Fibroblast of upper back skin (primary cell): Measurements from ENCODE around the gene HRG.

ENCODE experiments used
- DNase-seq: peaks from one replicate; pipeline ENCODE4 v3.0.0-alpha.2; 2013

Gene HRG

GRCh38 chr3:186638259-186638658 is 27.6 kb upstream of the HRG start:
- no peak for DNase-seq

- no peak for DNase-seq
These were observed 25.9 kb upstream of the HRG start, which contains the start of gene FETUB for GRCh38 chr3:186639778-186640472. Gene FETUB, plus strand, starts transcription at chr3:186640399. Its CDS starts 62 bp downstream, at chr3:186640461.

- DNase-seq: peak; percentile 4
These were observed 25.4 kb upstream of the HRG start for GRCh38 chr3:186640473-186640818.

GRCh38 chr3:186640929-186641328 is 24.9 kb upstream of the HRG start:
- no peak for DNase-seq

GRCh38 chr3:186642014-186642413 is 23.8 kb upstream of the HRG start:
- DNase-seq: no peak

DNA sequence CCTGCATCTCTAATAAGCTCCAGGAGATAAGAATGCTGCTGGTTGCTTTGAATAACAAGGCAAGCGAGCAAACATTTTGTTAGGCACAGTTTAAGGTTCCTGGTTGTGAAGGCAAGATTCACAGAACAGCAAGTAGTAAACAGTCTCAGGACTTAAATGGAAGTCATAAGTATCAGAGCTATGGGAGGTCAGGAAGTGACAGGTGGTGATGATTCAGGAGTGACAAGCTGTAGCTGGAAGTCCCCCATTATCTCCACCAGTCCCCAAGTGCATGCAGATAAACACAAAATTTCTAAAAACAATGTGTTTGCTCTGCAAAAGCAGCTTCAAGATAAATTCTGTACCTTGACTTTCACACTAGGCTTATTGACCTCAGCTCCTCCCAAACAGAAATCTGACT is 22.3 kb upstream of the HRG start:
- no peak for DNase-seq

GRCh38 chr3:186644683-186645082 is 21.1 kb upstream of the HRG start:
- no peak for DNase-seq

GRCh38 chr3:186646106-186646505 is 19.7 kb upstream of the HRG start:
- DNase-seq: no peak

DNA sequence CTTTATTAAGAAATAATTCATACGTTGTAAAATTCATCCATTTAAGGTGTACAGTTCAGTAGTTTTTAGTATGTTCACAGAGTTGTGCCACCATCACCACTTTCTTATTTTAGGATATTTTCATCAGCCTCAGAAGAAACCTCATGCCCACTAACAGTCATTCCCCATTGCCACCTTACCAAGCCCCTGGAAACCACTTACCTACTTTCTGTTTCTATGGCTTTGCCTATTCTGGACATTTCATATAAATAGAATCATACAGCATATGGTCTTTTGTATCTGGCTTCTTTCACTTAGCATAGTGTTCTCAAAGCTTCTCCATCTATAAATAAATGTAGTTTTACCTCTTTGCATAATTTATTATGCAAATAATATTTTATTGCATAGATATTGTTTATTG is 19.0 kb upstream of the HRG start:
- DNase-seq: no peak

- no peak for DNase-seq
These were observed 17.0 kb upstream of the HRG start for GRCh38 chr3:186648851-186649250.

- no peak for DNase-seq
These were observed 14.1 kb upstream of the HRG start for GRCh38 chr3:186651678-186652215.

DNA sequence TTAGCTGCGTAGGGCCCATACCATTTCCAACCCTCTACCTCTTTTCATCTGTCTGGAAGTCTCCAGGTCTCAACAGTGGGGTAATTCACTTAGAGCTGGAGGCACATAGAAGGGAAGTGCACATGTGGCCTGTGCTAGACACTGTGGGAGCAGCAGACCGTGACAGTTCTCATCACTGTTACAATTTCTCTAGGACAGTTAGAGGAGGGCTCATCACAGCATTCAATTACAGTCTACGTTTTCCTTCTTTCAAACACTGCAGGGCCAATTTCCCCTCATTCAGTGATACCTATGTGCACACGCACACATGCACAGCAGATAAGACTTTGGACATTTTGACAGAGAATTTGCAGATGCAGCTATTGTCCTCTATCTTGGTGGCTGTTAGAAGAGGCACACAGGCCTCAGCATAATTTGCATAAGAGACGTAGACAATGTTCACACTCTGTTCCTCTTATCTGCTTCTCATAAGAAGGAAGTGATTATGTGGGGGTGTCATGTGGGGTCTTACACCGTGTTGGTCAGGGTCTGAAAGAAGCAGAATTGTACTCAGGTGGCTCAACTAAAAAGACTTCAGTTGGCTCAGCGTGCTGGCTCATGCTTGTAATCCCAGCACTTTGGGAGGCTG is 12.6 kb upstream of the HRG start:
- DNase-seq: no peak

DNA sequence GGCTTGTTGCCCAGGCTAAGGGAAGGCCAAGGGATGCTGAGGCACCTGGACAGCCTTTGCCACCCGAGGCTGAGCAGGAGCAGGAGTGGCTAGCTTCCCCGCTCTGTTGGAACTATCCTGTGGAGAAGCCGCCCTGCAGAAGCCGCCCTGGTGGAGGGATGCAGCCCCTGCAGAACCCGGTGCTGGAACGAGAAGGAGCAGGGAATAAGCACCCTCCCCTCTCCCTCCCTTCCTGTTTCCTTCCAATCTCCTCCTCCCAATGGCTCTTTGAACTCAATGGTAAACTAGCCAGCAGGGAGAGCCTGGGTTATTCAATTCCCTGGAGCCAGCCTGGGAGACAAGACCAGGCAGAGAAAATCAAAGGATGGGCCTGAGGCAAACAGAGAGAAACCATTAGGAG is 11.8 kb upstream of the HRG start:
- no peak for DNase-seq

DNA sequence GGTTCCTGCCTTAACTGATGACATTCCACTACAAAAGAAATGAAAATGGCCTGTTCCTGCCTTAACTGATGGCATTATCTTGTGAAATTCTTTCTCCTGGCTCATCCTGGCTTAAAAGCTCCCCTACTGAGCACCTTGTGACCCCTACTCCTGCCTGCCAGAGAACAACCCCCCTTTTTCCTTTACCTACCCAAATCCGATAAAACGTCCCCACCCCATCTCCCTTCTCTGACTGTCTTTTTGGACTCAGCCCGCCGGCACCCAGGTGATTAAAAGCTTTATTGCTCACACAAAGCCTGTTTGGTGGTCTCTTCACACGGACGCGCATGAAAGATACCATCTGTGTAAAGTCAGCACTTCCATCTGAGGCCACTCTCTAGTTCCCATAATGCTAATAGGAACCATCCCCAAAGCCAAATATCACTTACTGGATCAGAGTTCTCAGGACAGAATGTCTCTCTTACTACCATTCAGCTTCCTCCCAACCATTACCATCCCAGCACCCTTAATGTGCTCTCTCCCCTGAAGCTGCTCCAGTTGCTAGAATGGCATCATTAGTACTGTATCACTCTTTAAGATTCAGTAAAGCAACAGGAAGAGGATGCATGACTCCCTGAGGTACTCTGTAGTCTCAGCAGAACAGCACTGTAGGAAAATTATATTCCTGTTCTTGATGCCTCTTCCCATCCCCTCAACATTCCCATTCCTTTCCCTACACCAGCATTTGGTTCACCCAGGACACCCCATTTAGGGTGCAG is 2.3 kb upstream of the HRG start:
- DNase-seq: no peak

DNA sequence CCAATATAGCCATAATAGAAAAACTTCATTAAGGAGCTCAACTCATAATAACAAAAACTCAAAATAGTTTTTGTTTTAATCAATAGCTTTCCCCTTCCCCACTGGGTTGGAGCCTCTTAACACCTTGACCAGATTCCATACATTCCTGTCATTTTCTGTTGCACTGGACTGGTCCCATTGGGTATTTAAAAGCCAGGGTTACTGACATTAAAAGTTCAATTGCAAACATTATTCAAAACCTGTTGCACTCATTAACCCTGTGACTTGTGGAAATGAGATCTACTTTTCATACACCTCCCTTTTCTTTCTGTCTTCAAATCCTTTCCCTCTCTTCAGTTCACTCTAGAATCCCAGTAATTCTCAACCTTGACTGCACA is 1.7 kb upstream of the HRG start:
- DNase-seq: no peak

DNA sequence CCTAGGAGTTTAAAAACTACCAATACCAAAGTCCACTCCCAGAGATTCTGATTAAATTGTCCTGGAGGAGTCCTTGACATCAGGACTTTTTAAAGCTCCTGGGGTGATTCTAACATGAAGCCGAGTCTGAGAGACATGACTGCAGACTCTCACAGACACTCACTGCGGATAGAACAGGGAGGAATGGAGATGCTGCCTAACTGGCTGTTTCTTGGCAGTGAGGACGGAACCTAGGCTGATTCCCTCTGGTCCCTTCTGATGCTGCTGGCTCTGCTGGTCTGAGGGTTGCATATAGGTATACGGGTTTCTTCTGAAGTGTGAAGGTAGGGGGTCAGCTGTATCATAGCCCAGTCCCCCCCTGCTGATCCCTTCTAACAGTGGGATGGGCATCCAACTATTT is 1.3 kb upstream of the HRG start:
- no peak for DNase-seq

DNA sequence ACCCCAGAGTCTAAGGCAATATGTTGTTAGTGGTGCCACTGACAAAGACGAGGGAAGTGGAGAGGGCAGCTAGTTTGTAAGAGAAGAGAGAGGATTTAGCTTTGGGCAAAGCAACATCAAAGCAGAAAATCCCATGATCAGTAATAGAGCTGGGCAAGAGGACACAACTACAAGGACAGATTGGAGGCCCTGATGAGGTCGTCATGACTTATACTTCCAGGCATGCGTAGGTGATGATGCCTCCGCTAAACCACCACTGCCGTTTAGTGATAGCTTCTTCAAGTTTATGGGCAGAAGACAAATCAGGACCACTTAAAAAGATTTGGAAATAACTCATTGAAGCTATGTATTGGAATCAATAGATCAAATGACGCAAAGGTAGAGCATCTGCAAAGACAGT is 2.6 kb downstream of the HRG start:
- DNase-seq: no peak

DNA sequence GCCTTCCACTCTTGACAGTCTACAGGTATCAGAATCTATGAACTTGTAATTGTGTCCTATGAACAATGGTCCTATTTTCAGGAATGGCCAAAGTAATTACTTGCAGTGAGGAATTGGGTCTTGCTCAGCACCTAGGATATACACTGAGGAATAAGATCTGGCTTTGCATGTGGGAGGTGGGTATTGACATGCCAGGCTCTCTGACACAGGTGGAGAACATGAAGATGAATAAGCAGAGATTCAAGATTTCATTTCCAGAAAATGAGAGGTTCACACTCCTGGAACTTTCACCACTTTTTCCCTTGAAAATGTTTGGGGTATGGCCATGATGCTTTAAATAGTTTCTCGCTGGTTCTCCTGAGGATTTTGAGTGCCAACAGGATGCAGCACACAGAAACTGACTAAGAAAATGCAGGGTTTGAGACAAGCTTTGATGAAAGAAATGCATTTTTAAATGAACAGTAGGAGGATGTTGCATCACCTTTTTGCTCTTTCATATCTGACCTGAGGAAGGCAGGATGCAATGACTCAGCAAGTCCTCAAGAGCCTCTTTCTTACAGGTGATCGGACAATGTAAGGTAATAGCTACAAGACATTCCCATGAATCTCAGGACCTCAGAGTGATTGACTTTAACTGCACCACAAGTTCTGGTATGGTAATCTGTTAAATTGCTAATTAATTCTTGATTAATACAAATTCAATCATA is 3.7 kb downstream of the HRG start:
- DNase-seq: no peak

DNA sequence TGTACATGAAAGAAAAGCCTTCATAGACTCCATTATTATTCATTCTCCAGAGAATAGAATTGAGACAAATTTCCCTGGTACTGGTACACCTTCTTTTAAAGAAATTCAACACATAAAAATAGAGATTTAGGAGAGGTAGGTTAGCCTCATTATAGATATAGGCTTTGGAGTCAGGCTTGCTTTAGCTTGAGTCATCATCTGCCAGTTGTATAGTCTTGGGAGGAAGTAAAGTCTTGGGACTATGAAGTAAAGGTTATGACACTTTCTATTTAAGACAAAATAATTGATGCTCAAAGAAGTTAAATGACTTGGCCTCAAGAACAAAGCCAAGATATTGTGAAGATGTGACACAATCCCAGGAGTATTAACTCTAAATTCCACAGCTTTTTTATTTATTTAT is 4.3 kb downstream of the HRG start:
- no peak for DNase-seq

DNA sequence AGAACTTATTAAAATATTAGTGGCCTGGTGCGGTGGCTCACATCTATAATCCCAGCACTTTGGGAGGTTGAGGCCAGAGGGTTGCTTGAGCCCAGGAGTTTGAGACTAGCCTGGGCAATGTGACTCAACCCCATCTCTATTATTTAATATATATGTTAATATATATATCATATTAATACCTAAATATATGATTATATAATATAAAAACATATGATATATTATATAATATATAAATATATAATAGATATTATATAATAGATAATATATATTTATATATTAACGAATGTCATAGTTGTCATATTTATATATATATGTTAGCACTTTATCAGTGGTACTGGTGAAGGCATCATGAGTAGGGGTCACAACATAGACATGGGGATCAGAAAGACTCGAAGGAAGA is 5.2 kb downstream of the HRG start:
- DNase-seq: no peak

GRCh38 chr3:186678604-186679003 is 12.8 kb downstream of the HRG start:
- no peak for DNase-seq

DNA sequence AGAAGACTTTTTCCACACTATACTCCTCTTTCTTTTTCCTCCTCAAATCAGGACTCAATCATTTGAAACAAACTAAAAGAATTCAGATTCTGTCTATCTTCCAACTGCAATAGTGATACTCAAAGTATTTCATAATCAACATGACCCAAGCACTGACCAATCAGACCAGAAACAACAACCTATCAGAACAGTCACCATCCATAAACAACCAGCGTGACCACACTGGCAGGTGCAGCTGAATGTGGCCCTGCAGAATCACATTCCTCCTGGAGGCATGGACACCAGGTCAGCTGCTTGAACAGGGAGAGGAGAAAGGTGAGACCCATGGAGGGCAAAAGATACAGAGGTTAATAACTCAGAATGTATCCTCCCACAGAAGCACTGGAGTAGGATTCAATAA is 13.3 kb downstream of the HRG start:
- DNase-seq: no peak

DNA sequence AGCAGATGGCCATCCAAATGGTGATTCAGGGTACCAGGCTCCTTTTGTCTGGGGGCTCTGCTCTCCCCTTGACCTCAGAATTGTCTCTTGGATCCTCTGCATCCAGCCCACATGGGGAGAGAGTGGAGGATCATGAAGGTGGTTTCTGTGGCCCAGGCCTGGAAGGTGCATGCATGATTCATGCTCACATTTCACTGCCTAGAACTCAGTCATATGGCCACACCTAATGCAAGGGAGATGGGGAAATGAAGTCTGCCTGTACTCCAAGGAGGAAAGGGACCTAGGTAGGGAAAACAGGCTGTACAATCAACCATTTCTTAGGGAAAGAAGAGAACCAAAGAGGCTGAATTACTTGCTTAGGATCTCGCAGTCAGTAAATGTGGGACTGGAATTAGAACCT is 15.1 kb downstream of the HRG start:
- no peak for DNase-seq

- DNase-seq: no peak
These were observed 17.0 kb downstream of the HRG start for GRCh38 chr3:186682812-186683211.
